Globus pallidus (tissue), 1 donor: ENCODE results near the gene LIMS1.
"Not testable (repeated sequence)": the region's sequence is repeated elsewhere in the genome, so short reads cannot be mapped to it uniquely, and the experiment has no call there.

Source experiments
- DNase-seq: peaks from one replicate; pipeline ENCODE4 v3.0.0-alpha.2; 2015; ENCODE audit warnings: low spot score

The LIMS1 gene

GRCh38 chr2:108664979-108665378 lies 130.7 kb downstream of the LIMS1 start:
- DNase-seq: not testable (repeated sequence)

DNA sequence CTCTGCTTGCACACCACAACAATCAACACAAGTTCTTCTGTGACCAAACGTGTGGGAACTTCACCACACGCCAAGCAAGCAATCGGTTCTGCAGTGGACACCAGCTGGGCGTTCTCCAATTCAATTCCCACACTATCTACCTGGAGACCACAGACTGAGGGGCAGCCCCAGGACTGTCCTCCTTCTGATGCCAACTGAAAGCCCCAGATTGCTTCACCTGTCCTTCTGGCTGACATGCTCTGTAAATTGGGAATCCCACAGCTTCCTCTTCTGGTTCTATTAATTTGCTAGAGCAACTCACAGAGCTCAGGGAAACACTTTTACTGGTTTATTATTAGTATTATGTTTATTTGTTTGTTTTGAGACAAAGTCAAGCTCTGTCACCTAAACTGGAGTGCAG lies 131.7 kb downstream of the LIMS1 start:
- DNase-seq: not testable (repeated sequence)

DNA sequence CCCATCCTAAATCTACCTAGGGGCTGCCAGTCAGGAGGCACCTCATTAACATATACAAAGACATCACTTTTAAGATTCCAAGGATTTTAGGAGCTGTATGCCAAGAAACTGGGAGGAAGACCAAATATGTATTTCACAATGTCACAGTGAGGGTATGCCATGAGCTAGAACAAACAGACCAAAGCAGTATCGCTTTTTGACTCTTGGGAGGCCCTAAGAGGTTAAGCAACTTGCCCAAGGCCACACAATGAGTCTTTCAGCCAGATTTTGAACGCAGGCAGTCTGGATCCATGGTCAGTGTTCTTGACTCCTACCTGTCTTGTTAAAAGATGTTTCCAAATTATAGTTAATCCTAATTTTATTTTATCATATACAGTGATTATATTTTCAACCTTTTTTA lies 132.9 kb downstream of the LIMS1 start:
- DNase-seq: not testable (repeated sequence)

- DNase-seq: not testable (repeated sequence)
Observed at GRCh38 chr2:108670282-108670681, 136.0 kb downstream of the LIMS1 start.

- not testable (repeated sequence) for DNase-seq
Observed at GRCh38 chr2:108672200-108672805, 138.0 kb downstream of the LIMS1 start.

GRCh38 chr2:108676522-108676921 lies 142.3 kb downstream of the LIMS1 start:
- DNase-seq: not testable (repeated sequence)

GRCh38 chr2:108677239-108677744 lies 143.0 kb downstream of the LIMS1 start:
- not testable (repeated sequence) for DNase-seq

- DNase-seq: not testable (repeated sequence)
Observed at GRCh38 chr2:108678198-108678651, 144.0 kb downstream of the LIMS1 start.

GRCh38 chr2:108680805-108681204 lies 146.5 kb downstream of the LIMS1 start:
- not testable (repeated sequence) for DNase-seq

- DNase-seq: not testable (repeated sequence)
Observed at GRCh38 chr2:108688818-108689756, 154.8 kb downstream of the LIMS1 start.

DNA sequence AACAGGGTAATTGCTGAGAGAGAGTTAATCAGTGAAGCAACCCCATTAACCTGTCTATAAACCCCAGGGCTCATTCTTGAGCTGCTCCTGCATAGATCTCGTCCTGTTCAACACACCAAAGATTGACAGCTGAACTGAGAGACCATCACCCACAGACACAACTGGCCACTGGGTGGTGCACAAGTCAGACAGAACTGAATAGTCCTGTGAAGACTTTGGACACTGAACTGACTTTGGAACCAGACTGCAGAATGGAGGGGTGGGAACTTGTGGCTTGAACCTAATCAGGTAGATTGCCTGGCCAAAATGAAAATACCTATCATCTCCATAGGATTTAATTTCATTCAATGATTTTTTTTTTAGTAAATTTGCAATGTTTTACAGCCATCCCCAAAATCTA lies 155.7 kb downstream of the LIMS1 start:
- DNase-seq: not testable (repeated sequence)

- DNase-seq: no peak
Observed at GRCh38 chr2:108691447-108691846, 157.2 kb downstream of the LIMS1 start.

DNA sequence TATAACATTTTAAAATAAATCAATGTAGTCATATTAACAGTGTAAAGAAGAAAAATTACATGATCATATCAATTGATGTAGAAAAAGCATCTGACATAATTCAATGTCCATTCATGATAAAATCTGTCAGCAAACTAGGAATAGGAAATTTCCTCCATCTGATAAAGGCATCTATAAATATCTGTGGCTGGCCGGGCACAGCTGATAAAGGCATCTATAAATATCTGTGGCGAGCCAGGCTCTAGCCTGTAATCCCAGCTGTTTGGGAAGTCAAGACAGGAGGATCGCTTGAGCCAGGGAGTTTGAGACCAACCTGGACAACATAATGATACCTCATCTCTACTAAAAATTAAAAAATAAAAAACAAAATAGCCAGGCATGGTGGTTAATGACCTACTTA lies 166.9 kb downstream of the LIMS1 start:
- no peak for DNase-seq

DNA sequence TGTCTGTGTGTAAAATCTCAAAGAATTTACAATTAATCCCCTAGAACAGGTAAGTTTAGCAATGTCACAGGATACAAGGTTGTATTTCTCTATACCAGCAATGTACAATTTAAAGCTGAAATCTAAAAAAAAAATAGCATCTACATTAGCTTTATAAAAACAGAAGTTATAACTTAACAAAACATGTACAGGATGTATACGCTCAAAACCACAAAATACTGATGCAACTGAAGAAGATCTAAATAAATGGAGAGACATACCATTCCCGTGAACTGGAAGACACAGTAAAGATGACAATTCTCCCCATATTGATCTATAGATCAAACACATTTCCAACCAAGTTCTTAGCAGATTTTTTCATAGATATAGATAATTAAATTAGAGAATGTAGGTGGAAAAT lies 167.5 kb downstream of the LIMS1 start:
- DNase-seq: no peak

- DNase-seq: no peak
Observed at GRCh38 chr2:108704871-108705270, 170.6 kb downstream of the LIMS1 start.

- no peak for DNase-seq
Observed at GRCh38 chr2:108707300-108707699, 173.0 kb downstream of the LIMS1 start.

- not testable (repeated sequence) for DNase-seq
Observed at GRCh38 chr2:108716971-108717370, 182.7 kb downstream of the LIMS1 start.

GRCh38 chr2:108719149-108720044 lies 185.1 kb downstream of the LIMS1 start, which contains the start of gene RANBP2:
TSS of gene RANBP2 (plus strand) at chr2:108719482. CDS start at chr2:108719607, 125 bp downstream.
- DNase-seq: peak; percentile 92

- not testable (repeated sequence) for DNase-seq
Observed at GRCh38 chr2:108726048-108726447, 191.8 kb downstream of the LIMS1 start.

DNA sequence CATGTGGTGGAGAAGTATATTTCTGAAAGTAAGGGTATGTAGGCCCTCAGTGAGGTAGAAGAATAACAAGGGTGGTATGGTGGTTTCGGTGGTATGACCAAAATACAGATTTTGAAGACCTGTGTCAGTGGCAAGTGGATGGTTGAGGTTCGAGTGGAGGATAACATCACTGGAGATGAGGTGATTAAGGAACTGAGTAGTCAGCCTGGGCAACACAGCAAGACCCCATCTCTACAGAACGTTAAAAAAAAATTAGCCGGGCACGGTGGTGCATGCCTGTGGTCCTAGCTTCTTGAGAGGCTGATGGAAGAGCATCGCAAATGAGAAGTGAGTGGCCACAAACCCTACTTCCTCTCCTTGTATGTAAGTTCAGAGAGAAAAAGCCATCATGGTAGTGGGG lies 200.4 kb downstream of the LIMS1 start:
- DNase-seq: not testable (repeated sequence)
